ENCODE measurements around the gene CLK1.

DNA sequence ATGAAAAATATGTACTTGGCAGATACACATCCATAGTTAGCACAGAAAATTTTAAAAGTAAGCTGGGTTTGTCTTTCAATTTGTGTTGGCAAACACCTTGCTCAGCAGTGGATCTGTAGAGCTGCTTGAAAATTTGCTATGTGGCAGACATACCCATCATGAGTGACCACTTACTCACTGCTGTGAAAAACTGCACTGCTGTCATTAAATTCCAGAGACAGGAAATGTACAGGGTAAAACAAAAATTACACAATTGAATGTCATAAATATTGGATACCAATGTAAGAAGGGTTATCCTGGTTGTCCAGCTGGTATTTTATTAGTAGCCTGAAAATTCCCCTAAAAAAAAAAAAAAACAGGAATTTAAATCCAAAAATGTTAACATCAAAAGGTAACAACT is 49.2 kb upstream of the CLK1 start:
- TF ChIP-seq, protein P1, sequence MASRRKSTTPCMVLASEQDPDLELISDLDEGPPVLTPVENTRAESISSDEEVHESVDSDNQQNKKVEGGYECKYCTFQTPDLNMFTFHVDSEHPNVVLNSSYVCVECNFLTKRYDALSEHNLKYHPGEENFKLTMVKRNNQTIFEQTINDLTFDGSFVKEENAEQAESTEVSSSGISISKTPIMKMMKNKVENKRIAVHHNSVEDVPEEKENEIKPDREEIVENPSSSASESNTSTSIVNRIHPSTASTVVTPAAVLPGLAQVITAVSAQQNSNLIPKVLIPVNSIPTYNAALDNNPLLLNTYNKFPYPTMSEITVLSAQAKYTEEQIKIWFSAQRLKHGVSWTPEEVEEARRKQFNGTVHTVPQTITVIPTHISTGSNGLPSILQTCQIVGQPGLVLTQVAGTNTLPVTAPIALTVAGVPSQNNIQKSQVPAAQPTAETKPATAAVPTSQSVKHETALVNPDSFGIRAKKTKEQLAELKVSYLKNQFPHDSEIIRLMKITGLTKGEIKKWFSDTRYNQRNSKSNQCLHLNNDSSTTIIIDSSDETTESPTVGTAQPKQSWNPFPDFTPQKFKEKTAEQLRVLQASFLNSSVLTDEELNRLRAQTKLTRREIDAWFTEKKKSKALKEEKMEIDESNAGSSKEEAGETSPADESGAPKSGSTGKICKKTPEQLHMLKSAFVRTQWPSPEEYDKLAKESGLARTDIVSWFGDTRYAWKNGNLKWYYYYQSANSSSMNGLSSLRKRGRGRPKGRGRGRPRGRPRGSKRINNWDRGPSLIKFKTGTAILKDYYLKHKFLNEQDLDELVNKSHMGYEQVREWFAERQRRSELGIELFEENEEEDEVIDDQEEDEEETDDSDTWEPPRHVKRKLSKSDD (CRISPR knock-in tag; IDR thresholded peaks at IDR 0.05; ENCODE audit: low read depth), result no peak
- no peak for TF ChIP-seq ZNF775 (CRISPR knock-in tag; IDR thresholded peaks at IDR 0.05; ENCODE audit: borderline replicate concordance)
- TF ChIP-seq, protein P2, sequence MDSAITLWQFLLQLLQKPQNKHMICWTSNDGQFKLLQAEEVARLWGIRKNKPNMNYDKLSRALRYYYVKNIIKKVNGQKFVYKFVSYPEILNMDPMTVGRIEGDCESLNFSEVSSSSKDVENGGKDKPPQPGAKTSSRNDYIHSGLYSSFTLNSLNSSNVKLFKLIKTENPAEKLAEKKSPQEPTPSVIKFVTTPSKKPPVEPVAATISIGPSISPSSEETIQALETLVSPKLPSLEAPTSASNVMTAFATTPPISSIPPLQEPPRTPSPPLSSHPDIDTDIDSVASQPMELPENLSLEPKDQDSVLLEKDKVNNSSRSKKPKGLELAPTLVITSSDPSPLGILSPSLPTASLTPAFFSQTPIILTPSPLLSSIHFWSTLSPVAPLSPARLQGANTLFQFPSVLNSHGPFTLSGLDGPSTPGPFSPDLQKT (CRISPR knock-in tag; IDR thresholded peaks at IDR 0.05; ENCODE audit: borderline replicate concordance), result no peak
